ENCODE measurements around the gene DIPK1C. TPM values are rescaled to one million over a fixed set of nuclear protein-coding genes. Genes with fewer than 3 reads are reported as not detected.

Gene DIPK1C
- total and polyA plus RNA-seq, 10 of the 15 experiments (the other 5 are each of a cell fraction or from before 2014, with no cell fraction given), result not detected

GRCh38 chr18:74430231-74430630, 26.9 kb downstream of the DIPK1C start:
- no peak overlapping the region for H3K9ac ChIP-seq (ENCODE audit: control insufficient read depth, insufficient read depth, low read length)

More at GRCh38 chr18:74430231-74430630, 26.9 kb downstream of the DIPK1C start:
- H2AFZ ChIP-seq (ENCODE audit: control insufficient read depth, low read depth, low read length), result no peak overlapping the region
- no peak overlapping the region for H3K4me2 ChIP-seq (ENCODE audit: control insufficient read depth, insufficient read depth)
- no peaks in the 10 kb centered on the region for H3K79me2 ChIP-seq (ENCODE audit: control insufficient read depth, insufficient read depth, low read length)
- H3K9me3 ChIP-seq (replicated peaks; ENCODE audit: control insufficient read depth, insufficient read depth, low read length), result no peaks in the 10 kb centered on the region
- H3K4me1 ChIP-seq (ENCODE audit: control insufficient read depth, insufficient read depth, low read length), result no peaks in the 10 kb centered on the region
- TF ChIP-seq E4F1 (IDR thresholded peaks at IDR 0.05; ENCODE audit: borderline replicate concordance, partially characterized antibody), result no peak
- TF ChIP-seq BCLAF1 (IDR thresholded peaks at IDR 0.05), result no peak
- no peak for TF ChIP-seq BMI1 (IDR thresholded peaks at IDR 0.05; ENCODE audit: borderline replicate concordance)
- TF ChIP-seq EGR1 (IDR thresholded peaks at IDR 0.05; ENCODE audit: borderline replicate concordance in 1 of 2, low read depth in 2 of 2, low read length in 2 of 2), result no peak
- no peak for TF ChIP-seq RELA (IDR thresholded peaks at IDR 0.05; ENCODE audit: borderline replicate concordance, partially characterized antibody)
- TF ChIP-seq SREBF1 (IDR thresholded peaks at IDR 0.05; ENCODE audit: low read length), result no peak
- no peak for TF ChIP-seq PAX5 (IDR thresholded peaks at IDR 0.05; ENCODE audit: borderline replicate concordance, low read depth, low read length)
- TF ChIP-seq DPF2 (IDR thresholded peaks at IDR 0.05), result no peak
- no peak for TF ChIP-seq SUZ12 (IDR thresholded peaks at IDR 0.05; ENCODE audit: unreplicated experiment)
- TF ChIP-seq SUPT20H (IDR thresholded peaks at IDR 0.05; ENCODE audit: borderline replicate concordance, control insufficient read depth, low read depth, low read length), result no peak
- TF ChIP-seq, protein P1, sequence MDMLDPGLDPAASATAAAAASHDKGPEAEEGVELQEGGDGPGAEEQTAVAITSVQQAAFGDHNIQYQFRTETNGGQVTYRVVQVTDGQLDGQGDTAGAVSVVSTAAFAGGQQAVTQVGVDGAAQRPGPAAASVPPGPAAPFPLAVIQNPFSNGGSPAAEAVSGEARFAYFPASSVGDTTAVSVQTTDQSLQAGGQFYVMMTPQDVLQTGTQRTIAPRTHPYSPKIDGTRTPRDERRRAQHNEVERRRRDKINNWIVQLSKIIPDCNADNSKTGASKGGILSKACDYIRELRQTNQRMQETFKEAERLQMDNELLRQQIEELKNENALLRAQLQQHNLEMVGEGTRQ (IDR thresholded peaks at IDR 0.05; ENCODE audit: borderline replicate concordance, low read depth, low read length), result no peak
- no peak for TF ChIP-seq POLR2AphosphoS2 (IDR thresholded peaks at IDR 0.05; ENCODE audit: low read depth, low read length)
- TF ChIP-seq RAD51 (IDR thresholded peaks at IDR 0.05), result no peak
- no peak for TF ChIP-seq NKRF (conservative IDR thresholded peaks at IDR 0.05)
- TF ChIP-seq TCF7 (IDR thresholded peaks at IDR 0.05; ENCODE audit: borderline replicate concordance), result no peak
- no peak for TF ChIP-seq CBX5 (IDR thresholded peaks at IDR 0.05; ENCODE audit: low read depth)
- no peak for TF ChIP-seq CREM (IDR thresholded peaks at IDR 0.05; ENCODE audit: low read depth)
- no peak overlapping the region for H3K27ac ChIP-seq (ENCODE audit: control insufficient read depth, insufficient read depth)
- no TSS peak for BruUV-seq (replicated peaks)
- ChIA-PET RAD21 (ENCODE audit: unreplicated experiment) (no interaction called here), SMC1A (ENCODE audit: uncharacterized antibody, unreplicated experiment) (no interaction called here), CTCF (no interaction called here), POLR2A (no interaction called here)
- intact Hi-C loops (cut with micrococcal nuclease; ENCODE audit: unreplicated experiment), result no loop called here
- no peak for DNase-seq (ENCODE audit: low read depth, low spot score)
- ATAC-seq, result no peak
- in situ Hi-C loops (cut with MboI), result no loop called here
- 22% methylated on average over 5 of the region's 5 CpGs for WGBS (ENCODE audit: insufficient coverage, insufficient replicate concordance, low lambda C conversion rate, missing lambda C conversion rate)
- H3K27me3 ChIP-seq (replicated peaks in 1 of 2; ENCODE audit: control insufficient read depth in 2 of 2, insufficient read depth in 2 of 2, low read length in 1 of 2), result no peaks in the 10 kb centered on the region; a peak in 1 of 4 replicates
- no peaks in the 10 kb centered on the region for H3K36me3 ChIP-seq (ENCODE audit: control insufficient read depth in 2 of 2, insufficient read depth in 2 of 2, low read length in 1 of 2)
- H4K20me1 ChIP-seq (ENCODE audit: control insufficient read depth, insufficient read depth), result no peaks in the 10 kb centered on the region
- H3K4me3 ChIP-seq, result no peak overlapping the region
- no peak for FAIRE-seq
